GM18858 (cell line): Measurements from ENCODE around the gene ING2.

ENCODE experiments used
- ATAC-seq: cut with Tn5 transposase; IDR thresholded peaks from one replicate; pipeline ENCODE4 v1.9.1; 2021; ENCODE audit not compliant: unreplicated experiment

Gene ING2

GRCh38 chr4:183495184-183495583 is 9.7 kb upstream of the ING2 start:
- no peak for ATAC-seq

DNA sequence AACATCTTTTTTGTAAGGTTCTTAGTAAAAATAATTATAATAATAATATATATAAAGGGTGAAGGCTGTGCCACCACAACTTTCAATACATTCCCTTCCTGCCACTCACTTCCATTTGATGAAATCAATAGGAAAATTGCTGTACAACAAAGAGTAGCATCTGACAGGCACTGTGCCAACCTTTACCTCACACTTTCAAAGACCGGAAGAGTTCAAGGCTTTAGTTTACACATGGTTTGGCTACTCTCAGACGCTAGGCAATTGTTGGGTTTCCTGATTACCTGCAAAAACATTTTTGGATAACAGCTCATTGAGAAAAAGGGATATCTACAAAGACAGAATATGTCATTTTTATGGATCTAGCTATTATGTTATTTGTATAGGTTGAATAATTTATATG is 5.5 kb upstream of the ING2 start:
- ATAC-seq, result no peak

- ATAC-seq, result no peak
These were observed 5.1 kb upstream of the ING2 start for GRCh38 chr4:183499801-183500200.

- no peak for ATAC-seq
These were observed 1.3 kb upstream of the ING2 start for GRCh38 chr4:183503497-183504063.

GRCh38 chr4:183504064-183504929 is 561 bp upstream of the ING2 start:
- peak; percentile 61 for ATAC-seq

- ATAC-seq, result peak; percentile 36
These were observed 942 bp downstream of the ING2 start for GRCh38 chr4:183505611-183506388.

DNA sequence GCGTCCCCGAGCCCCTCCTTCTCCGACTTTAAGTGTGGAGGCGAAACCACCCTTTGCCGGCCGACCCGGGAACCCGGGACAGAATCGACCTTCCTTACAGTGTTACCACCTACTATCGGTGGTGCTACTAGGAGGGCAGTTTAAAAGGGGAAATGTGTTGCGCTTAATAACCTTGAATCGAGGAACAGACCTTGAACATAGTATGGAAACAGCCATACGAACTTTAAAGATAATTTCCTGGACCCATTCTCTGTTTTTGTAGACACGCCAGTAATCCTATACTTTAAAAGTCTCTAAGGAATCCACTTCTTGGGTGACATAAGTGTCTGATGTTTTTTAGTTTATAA is 1.5 kb downstream of the ING2 start:
- ATAC-seq, result no peak

- ATAC-seq, result no peak
These were observed 3.3 kb downstream of the ING2 start for GRCh38 chr4:183507925-183508696.

- ATAC-seq, result no peak
These were observed 4.0 kb downstream of the ING2 start for GRCh38 chr4:183508697-183509335.

DNA sequence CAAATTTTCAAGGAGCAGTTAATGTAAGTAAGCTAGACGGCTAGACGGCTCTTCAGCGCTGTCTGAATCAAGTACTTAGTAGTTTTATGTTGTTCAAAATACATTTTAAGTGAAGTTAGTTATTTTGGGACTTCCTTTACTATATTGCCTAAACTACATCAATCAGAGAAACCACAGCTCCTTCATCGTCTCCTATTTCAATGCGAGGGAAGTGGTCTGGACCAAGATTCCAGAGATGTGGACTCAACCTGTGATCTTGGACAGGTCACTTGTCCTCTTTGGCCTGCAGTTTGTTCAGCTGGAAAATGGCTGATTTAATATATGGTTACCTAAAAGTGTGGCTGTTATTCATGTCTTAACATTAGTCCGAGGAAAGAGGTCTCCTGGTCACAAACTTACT is 10.6 kb downstream of the ING2 start:
- no peak for ATAC-seq

- ATAC-seq, result no peak
These were observed 12.3 kb downstream of the ING2 start for GRCh38 chr4:183517194-183517593.

DNA sequence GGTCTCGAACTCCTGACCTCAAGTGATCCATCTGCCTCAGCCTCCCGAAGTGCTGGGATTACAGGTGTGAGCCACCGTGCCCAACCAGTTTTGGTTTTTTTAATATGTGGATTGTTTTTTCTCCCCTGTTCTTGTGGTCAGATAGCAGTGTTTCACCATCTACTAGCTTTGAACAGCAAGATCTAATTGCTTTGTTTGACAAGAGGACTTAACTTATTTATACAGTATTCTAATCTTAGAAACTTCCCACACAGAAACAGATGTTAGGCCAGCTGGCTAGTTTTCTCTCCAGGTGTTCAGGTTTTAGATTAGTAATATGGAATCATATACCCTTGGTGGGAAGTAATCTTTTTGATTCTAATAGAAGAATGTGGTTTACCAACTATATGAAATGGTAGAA is 12.9 kb downstream of the ING2 start:
- ATAC-seq, result no peak

- ATAC-seq, result no peak
These were observed 18.0 kb downstream of the ING2 start for GRCh38 chr4:183522821-183523220.

GRCh38 chr4:183527326-183527725 is 22.5 kb downstream of the ING2 start:
- no peak for ATAC-seq

GRCh38 chr4:183532821-183533220 is 28.0 kb downstream of the ING2 start:
- ATAC-seq, result no peak

DNA sequence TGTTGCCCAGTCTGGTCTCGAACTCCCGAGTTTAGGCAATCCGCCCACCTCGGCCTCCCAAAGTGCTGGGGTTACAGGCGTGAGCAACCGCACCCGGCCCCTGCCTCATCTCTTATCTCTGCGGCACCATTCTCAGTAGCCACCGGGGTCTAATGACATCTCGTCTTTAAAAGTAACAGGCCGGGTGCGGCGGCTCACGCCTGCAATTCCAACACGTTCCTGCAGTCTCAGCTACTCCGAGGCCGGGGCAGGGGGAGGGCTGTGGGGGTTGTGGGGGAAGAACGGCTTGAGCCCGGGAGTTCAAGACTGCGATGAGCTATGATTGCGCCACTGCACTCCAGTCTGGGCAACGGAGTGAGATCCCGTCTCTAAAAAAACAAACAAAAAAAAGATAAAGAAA is 28.8 kb downstream of the ING2 start:
- no peak for ATAC-seq

DNA sequence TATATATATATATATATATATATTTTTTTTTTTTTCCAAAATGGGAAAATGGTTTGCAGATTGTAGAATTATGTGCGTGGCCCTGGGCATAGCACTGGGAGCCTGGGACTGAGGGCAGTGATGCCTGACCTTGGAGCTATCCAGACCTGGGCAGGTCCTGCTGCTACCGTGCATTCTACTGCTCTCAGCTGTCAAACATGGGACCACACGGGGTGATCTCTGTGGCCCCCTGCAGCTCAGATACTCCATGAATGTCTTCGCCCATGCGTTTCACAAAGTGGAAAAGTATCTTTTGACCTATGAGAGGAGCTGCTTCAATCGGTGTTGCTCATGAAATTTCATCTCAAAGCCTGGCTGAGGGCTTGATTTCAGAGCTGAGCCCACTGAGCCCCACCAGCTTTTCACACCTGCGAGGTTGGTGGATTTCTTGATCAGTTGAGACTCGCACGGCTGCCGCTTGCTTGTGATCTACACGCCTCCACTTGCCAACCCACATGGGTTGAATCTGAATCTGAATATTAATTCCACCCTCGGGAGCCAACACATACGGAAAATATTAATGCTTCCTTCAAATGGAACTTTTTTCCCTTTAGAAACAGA is 35.7 kb downstream of the ING2 start:
- no peak for ATAC-seq

GRCh38 chr4:183541010-183541751 is 36.3 kb downstream of the ING2 start:
- ATAC-seq, result no peak

DNA sequence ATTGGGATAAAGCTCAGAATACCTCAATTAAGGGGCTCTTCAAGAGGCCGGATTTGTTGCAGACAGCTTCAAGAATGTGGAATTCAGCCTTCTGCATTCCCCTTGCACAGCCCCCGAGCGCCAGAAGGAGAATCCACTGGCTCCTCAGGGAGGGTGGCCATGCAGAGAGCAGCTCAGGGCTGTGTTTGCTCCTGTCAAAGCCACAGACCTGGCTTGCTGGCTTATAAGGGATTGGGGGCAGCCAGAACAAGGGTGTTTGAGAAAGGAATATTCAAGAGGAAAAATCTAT is 36.8 kb downstream of the ING2 start:
- ATAC-seq, result no peak

DNA sequence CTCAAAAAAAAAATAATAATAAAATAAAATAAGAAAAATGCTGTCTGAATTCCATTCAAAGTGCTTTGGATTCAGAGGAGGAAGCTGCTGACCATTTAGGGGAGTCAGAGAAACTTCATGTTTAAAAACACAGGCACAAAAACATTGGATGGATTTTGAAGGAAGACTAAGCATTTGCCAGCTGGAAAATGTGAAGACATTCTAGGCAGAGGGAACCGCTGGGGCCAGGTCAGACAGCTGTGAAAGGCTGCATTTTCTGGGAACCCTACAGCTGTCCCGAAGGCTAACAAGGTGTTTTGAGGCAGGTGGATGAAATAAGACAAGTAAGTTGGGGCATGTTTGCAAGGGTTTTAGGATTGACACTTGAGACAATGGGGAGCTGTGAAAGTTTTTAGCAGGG is 38.6 kb downstream of the ING2 start:
- no peak for ATAC-seq
